Caki2 (cell line): ENCODE measurements around the gene SUN1. TPM values are rescaled to one million over a fixed set of nuclear protein-coding genes. Genes with fewer than 3 reads are reported as not detected.
"Not testable (repeated sequence)": the region's sequence is repeated elsewhere in the genome, so short reads cannot be mapped to it uniquely, and the experiment has no call there.

Source experiments
- DNase-seq: peaks from one replicate; pipeline ENCODE4 v3.0.0-alpha.2; 2015; ENCODE audit warnings: low read depth
- in situ Hi-C: cut with HindIII; loops from 2 replicates; pipeline ENCODE4 v1.10.0; 2016; ENCODE audit warnings: low sequenced_read_pairs, low pct_unique_long_range_greater_than_20kb, mixed read lengths
- total RNA-seq: library from RNA; depleted of rRNA; stranded (reverse); fragments of >200 nt; shearing (Covaris generic); gene quantifications from 2 replicates; pipeline ENCODE4 v1.2.3, GENCODE V29; 2014; ENCODE audit warnings: low replicate concordance; rRNA removed

The SUN1 gene
- total RNA-seq, result 111 and 198 TPM in 2 replicates

- in situ Hi-C loops, result no loop called here
- DNase-seq, result peak; percentile 89
Measured at GRCh38 chr7:832167-832967, at the start of gene SUN1. TSS of gene SUN1 (plus strand) at chr7:832476. CDS start at chr7:832525, 49 bp downstream.

GRCh38 chr7:782718-783449, 49.4 kb upstream of the SUN1 start:
- no peak for DNase-seq
- in situ Hi-C loops, result no loop called here

- in situ Hi-C loops, result no loop called here
- no peak for DNase-seq
Measured at GRCh38 chr7:783556-784490, 48.5 kb upstream of the SUN1 start.

GRCh38 chr7:784971-785370, 47.3 kb upstream of the SUN1 start:
- DNase-seq, result no peak
- in situ Hi-C loops, result no loop called here

- DNase-seq, result no peak
- in situ Hi-C loops, result no loop called here
Measured at GRCh38 chr7:785416-785815, 46.9 kb upstream of the SUN1 start.

GRCh38 chr7:786472-787255, 45.6 kb upstream of the SUN1 start:
- DNase-seq, result peak; percentile 38
- in situ Hi-C loops, result no loop called here

GRCh38 chr7:787332-788240, 44.7 kb upstream of the SUN1 start:
- DNase-seq, result no peak
- in situ Hi-C loops, result no loop called here

GRCh38 chr7:791519-791918, 40.8 kb upstream of the SUN1 start:
- no peak for DNase-seq
- in situ Hi-C loops, result no loop called here

GRCh38 chr7:794207-794606, 38.1 kb upstream of the SUN1 start:
- no peak for DNase-seq
- in situ Hi-C loops, result no loop called here

GRCh38 chr7:794671-795329, 37.5 kb upstream of the SUN1 start:
- in situ Hi-C loops, result no loop called here
- no peak for DNase-seq

- DNase-seq, in situ Hi-C loops: not testable (repeated sequence)
Measured at GRCh38 chr7:796434-797169, 35.7 kb upstream of the SUN1 start.

GRCh38 chr7:798921-799470, 33.3 kb upstream of the SUN1 start:
- no peak for DNase-seq
- in situ Hi-C loops, result no loop called here

- in situ Hi-C loops, result no loop called here
Measured at GRCh38 chr7:800692-801091, 31.6 kb upstream of the SUN1 start.

GRCh38 chr7:801351-801750, 30.9 kb upstream of the SUN1 start:
- DNase-seq, in situ Hi-C loops: not testable (repeated sequence)

More at GRCh38 chr7:800692-801091, 31.6 kb upstream of the SUN1 start:
- no peak for DNase-seq

GRCh38 chr7:801940-802381, 30.3 kb upstream of the SUN1 start:
- DNase-seq, result no peak
- in situ Hi-C loops, result no loop called here
